Endothelial cell of umbilical vein (primary cell): Measurements from ENCODE around the gene HTR2B.

Experiments
- GATA2 ChIP-seq: IDR thresholded peaks from 2 replicates; pipeline ENCODE4 v1.7.0; 2011; ENCODE audit warnings: low read depth, mild to moderate bottlenecking, moderate library complexity, mixed read lengths, low read length; ENCODE audit not compliant: insufficient read length, insufficient read depth
- MAX ChIP-seq: IDR thresholded peaks from 2 replicates; pipeline ENCODE4 v1.6.1; 2011; ENCODE audit not compliant: insufficient read depth, insufficient read length
- MYC ChIP-seq: IDR thresholded peaks from one replicate; pipeline ENCODE4 v1.6.1; 2011; ENCODE audit warnings: mild to moderate bottlenecking, low read depth, low read length
- POLR2A ChIP-seq: IDR thresholded peaks from 2 replicates; pipeline ENCODE4 v1.6.1; 2012; ENCODE audit warnings: low read depth, mild to moderate bottlenecking, control low read depth, low read length
- POLR2AphosphoS5 ChIP-seq: IDR thresholded peaks from 2 replicates; pipeline ENCODE4 v1.6.1; 2012; ENCODE audit warnings: low read depth, mild to moderate bottlenecking, control low read depth, low read length, moderate library complexity; ENCODE audit not compliant: insufficient read depth
- TF ChIP-seq, protein P1 (sequence below), 2 donors: IDR thresholded peaks; 1 replicate in 1 of 2; 2 replicates in 1 of 2; pipeline ENCODE4 v1.5.1; 2011; ENCODE audit warnings: low read length in 2 of 2, mild to moderate bottlenecking in 2 of 2, moderate library complexity in 2 of 2, control low read depth in 1 of 2, inconsistent platforms in 1 of 2, low read depth in 1 of 2; ENCODE audit not compliant: insufficient read depth in 1 of 2; ENCODE audit errors: extremely low read depth in 1 of 2

DNA sequence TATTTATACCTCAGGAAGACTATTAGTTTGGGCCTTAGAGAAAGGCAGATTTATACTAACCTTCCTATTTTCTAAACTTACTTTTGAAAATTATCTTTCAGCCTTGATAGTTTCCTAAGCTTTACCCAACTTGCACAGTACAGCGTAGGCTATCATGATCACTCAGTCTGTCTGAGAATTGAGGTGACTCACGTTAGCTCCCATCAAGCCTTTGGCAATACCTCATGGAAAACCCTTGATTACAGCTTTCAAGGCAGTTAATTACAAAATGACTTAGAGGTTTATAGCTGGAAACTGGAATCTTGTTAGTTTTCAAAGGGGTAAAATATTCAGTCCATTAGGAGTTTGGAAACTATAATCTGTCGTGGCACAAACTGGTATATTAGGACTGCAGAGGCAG lies 47.2 kb upstream of the HTR2B start:
- TF ChIP-seq, protein P1, sequence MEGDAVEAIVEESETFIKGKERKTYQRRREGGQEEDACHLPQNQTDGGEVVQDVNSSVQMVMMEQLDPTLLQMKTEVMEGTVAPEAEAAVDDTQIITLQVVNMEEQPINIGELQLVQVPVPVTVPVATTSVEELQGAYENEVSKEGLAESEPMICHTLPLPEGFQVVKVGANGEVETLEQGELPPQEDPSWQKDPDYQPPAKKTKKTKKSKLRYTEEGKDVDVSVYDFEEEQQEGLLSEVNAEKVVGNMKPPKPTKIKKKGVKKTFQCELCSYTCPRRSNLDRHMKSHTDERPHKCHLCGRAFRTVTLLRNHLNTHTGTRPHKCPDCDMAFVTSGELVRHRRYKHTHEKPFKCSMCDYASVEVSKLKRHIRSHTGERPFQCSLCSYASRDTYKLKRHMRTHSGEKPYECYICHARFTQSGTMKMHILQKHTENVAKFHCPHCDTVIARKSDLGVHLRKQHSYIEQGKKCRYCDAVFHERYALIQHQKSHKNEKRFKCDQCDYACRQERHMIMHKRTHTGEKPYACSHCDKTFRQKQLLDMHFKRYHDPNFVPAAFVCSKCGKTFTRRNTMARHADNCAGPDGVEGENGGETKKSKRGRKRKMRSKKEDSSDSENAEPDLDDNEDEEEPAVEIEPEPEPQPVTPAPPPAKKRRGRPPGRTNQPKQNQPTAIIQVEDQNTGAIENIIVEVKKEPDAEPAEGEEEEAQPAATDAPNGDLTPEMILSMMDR (IDR thresholded peaks at IDR 0.05; ENCODE audit: extremely low read depth in 1 of 2, insufficient read depth in 1 of 2, low read depth in 1 of 2, low read length in 2 of 2): no peak
- no peak for TF ChIP-seq POLR2AphosphoS5
- no peak for TF ChIP-seq POLR2A
- no peak for TF ChIP-seq MAX
- no peak for TF ChIP-seq GATA2
- TF ChIP-seq MYC: no peak
